Sigmoid colon (tissue), 7 donors: ENCODE data around the gene POP7. TPM values are rescaled to one million over a fixed set of nuclear protein-coding genes. Genes with fewer than 3 reads are reported as not detected.
A peak's percentile ranks its signal among the peaks of the same experiment; 100 is the strongest.

ENCODE experiments used
- DNase-seq: peaks from one replicate; pipeline ENCODE4 v3.0.0-alpha.2; 2019
- H3K27ac ChIP-seq, 4 donors: fragments of 200-600 bp; sonication (generic); one replicate each; pipeline ENCODE4 v1.5.1; 2016 to 2019; ENCODE audit warnings: mild to moderate bottlenecking in 1 of 4
- H3K27me3 ChIP-seq, 3 donors: fragments of 200-600 bp; sonication (generic); one replicate each; pipeline ENCODE4 v1.5.1; 2019; ENCODE audit warnings: mild to moderate bottlenecking in 1 of 3
- H3K36me3 ChIP-seq, 4 donors: fragments of 200-600 bp; sonication (generic); one replicate each; pipeline ENCODE4 v1.5.1; 2016 to 2019
- H3K4me1 ChIP-seq, 4 donors: fragments of 200-600 bp; sonication (generic); one replicate each; pipeline ENCODE4 v1.5.1; 2017 to 2019
- H3K4me3 ChIP-seq, 4 donors: fragments of 200-600 bp; sonication (generic); one replicate each; pipeline ENCODE4 v1.5.1; 2017 to 2019; ENCODE audit warnings: mild to moderate bottlenecking in 2 of 4, moderate library complexity in 1 of 4
- H3K9me3 ChIP-seq, 4 donors: fragments of 200-600 bp in 3 of 4; sonication (generic) in 3 of 4; one replicate each; pipeline versions ENCODE4 v1.5.1 to v1.6.1; 2013 to 2019
- EP300 ChIP-seq, 4 donors: sonication (generic); formaldehyde crosslinking; IDR thresholded peaks; one replicate each; pipeline ENCODE4 v1.6.1; 2017; ENCODE audit warnings: antibody characterized with exemption in 4 of 4
- POLR2A ChIP-seq, 2 donors: fragments of 450-650 bp; IDR thresholded peaks; one replicate each; pipeline ENCODE4 v1.6.1; 2016; ENCODE audit warnings: antibody characterized with exemption in 2 of 2, mild to moderate bottlenecking in 2 of 2, moderate library complexity in 2 of 2
- POLR2AphosphoS5 ChIP-seq, 4 donors: sonication (generic); formaldehyde crosslinking; IDR thresholded peaks; one replicate each; pipeline ENCODE4 v1.6.1; 2017; ENCODE audit warnings: antibody characterized with exemption in 4 of 4
- WGBS, 2 donors: extraction: QIAGEN DNeasy Blood & Tissue Kit; methylation state at CpG; one replicate each; pipeline ENCODE4 v1.1.7; 2013; 5-methylcytosine and 5-hydroxymethylcytosine counted together
- intact Hi-C: fragments of 100-400 bp; cut with DNase I; formaldehyde crosslinking; loops from one replicate; pipeline ENCODE4 v1.15.1; 2023
- polyA plus RNA-seq, 3 donors: library from polyadenylated mRNA; stranded (reverse); fragments of 200-250 nt; gene quantifications; one replicate each; pipeline ENCODE4 v1.2.3, GENCODE V29; 2013
- total RNA-seq, 4 donors: library from RNA; depleted of rRNA; stranded (reverse); fragments of >200 nt; gene quantifications; one replicate each; pipeline ENCODE4 v1.1.0, GENCODE V29; 2016
- TF ChIP-seq, protein P1 (sequence below), 4 experiments: fragments of 450-650 bp in 3 of 4; fragments of 200-600 bp in 1 of 4; IDR thresholded peaks; one replicate each; pipeline ENCODE4 v1.5.1; 2016 to 2019; ENCODE audit warnings: antibody characterized with exemption in 4 of 4, mild to moderate bottlenecking in 3 of 4, moderate library complexity in 2 of 4
- donor health status: healthy with polysubstance abuse.
- donor health status: Bipolar disorder and iron deficiency.
- donor health status: healthy.

POP7 gene
- total and polyA plus RNA-seq, 7 donors = 20.5 to 46.2 (median 39.5) TPM

DNA sequence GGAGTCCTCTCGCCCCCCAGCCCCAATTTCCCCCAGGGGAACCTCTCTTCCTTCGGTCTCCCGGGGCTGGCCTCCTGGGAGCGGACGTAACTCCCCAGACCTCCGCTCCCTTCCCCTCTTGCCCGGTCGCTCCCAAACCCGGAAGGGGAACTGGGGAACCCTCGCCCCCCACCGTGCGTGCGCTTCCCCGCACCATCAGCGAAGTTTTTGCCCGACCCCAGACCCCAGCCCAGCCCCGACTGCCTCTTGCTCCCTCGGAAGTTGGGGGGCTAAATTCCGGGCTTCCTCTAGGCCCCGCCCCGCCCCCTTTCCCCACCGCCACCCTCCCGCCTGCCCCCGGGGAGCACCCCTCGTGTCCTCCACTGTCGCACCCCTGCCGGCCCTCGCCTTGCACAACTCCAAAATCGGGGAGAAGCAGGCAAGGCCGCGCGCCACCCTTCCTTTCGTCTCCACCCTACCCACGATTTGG lies 31.9 kb upstream of the POP7 start:
- peaks cover 0 to 31% (median 14%) of the 10 kb centered on the region in 4 donors for H3K4me1 ChIP-seq
- peaks cover 17 to 28% (median 24%) of the 10 kb centered on the region in 4 donors for H3K36me3 ChIP-seq
- intact Hi-C loops = loop anchor here (2.0 to 5.0 kb wide), 5 partner anchors 17 to 192 kb away; partner anchors contain the start of gene NYAP1
- H3K4me3 ChIP-seq = peak overlapping the region; percentile 91 to 99 (median 92)
- TF ChIP-seq EP300 (IDR thresholded peaks at IDR 0.05) = no peak
- no peak for TF ChIP-seq POLR2A (IDR thresholded peaks at IDR 0.05)
- TF ChIP-seq POLR2AphosphoS5 (IDR thresholded peaks at IDR 0.05) = no peak
- TF ChIP-seq, protein P1, sequence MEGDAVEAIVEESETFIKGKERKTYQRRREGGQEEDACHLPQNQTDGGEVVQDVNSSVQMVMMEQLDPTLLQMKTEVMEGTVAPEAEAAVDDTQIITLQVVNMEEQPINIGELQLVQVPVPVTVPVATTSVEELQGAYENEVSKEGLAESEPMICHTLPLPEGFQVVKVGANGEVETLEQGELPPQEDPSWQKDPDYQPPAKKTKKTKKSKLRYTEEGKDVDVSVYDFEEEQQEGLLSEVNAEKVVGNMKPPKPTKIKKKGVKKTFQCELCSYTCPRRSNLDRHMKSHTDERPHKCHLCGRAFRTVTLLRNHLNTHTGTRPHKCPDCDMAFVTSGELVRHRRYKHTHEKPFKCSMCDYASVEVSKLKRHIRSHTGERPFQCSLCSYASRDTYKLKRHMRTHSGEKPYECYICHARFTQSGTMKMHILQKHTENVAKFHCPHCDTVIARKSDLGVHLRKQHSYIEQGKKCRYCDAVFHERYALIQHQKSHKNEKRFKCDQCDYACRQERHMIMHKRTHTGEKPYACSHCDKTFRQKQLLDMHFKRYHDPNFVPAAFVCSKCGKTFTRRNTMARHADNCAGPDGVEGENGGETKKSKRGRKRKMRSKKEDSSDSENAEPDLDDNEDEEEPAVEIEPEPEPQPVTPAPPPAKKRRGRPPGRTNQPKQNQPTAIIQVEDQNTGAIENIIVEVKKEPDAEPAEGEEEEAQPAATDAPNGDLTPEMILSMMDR (IDR thresholded peaks at IDR 0.05) = no peak
- H3K27me3 ChIP-seq = no peaks in the 10 kb centered on the region
- H3K27ac ChIP-seq = peak overlapping the region; percentile 97 to 99 (median 98)
- whole genome bisulfite sequencing, 2 donors = 0 to 1% methylated on average over 34 of the region's 34 CpGs
- H3K9me3 ChIP-seq = no peaks in the 10 kb centered on the region
- peak; percentile 86 for DNase-seq

DNA sequence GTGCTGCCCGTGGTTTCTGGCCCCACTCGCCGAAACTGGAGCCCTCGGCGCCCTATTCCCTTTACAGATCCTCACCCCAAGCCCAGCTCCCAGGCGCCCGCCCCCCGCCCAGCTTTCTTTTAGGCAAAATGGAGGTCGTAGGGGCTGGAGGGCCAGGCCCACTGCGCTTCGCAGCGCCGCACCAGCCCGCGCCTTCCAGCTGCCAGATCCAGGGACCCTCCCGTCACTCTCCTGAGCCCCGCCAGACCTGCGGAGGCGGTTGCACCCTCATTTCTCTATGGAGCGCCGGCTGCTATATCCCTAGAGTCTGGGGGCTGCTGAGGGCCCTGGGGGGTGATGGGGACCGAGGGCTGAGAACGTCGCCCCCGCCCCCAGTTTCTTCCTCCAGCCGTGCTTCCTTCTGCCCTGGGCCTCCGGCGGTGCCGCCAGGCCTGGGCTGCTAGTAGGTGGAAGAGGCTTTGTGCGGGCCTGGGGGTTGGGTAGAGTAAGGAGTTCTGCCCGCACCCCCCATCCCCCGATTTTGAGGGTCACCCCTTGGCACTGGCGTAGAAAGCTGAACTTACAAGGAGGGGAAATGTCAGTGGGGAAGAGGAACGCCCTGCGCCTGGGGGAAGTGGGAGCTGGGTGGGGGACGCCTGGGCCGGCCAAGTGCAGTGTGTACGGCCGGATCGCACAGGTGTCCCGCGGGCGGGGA lies 31.4 kb upstream of the POP7 start:
- intact Hi-C loops = loop anchor here (1.0 to 5.0 kb wide), 6 partner anchors 16 to 207 kb away; partner anchors contain the start of genes FBXO24, LRCH4 and NYAP1
- peak overlapping the region; percentile 91 to 99 (median 92) for H3K4me3 ChIP-seq
- DNase-seq = peak; percentile 75
- H3K27me3 ChIP-seq = no peaks in the 10 kb centered on the region
- TF ChIP-seq POLR2AphosphoS5 (IDR thresholded peaks at IDR 0.05) (no peak), EP300 (IDR thresholded peaks at IDR 0.05) (no peak), POLR2A (IDR thresholded peaks at IDR 0.05) (no peak)
- TF ChIP-seq, protein P1 (IDR thresholded peaks at IDR 0.05) = no peak
- peaks cover 18 to 33% (median 29%) of the 10 kb centered on the region in 4 donors for H3K36me3 ChIP-seq
- peaks cover 0 to 31% (median 15%) of the 10 kb centered on the region in 4 donors for H3K4me1 ChIP-seq
- H3K27ac ChIP-seq = peak overlapping the region; percentile 97 to 99 (median 98)
- 0% methylated on average over 43 of the region's 43 CpGs for WGBS, 2 donors
- H3K9me3 ChIP-seq = no peaks in the 10 kb centered on the region

DNA sequence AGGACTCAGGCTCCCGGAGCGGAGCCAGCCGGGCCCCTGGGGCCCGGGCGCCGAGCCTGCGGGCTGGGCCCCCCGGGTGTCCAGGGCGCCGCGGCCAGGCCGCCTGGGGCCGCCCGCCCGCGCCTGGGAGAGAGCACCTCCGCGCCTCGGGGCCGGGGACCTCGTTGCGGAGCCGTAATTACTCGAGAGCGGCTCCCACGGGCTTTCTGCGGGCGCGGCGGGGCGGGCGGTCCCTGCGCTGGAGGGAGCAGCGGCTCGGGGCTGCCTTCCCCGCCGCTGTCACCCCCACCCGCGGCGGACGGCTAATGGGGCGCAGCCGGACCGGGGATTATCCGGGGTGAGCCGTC lies 30.8 kb upstream of the POP7 start:
- H3K4me3 ChIP-seq = peak overlapping the region; percentile 91 to 99 (median 92)
- H3K4me1 ChIP-seq = peaks cover 0 to 31% (median 20%) of the 10 kb centered on the region in 4 donors
- H3K27me3 ChIP-seq = no peaks in the 10 kb centered on the region
- H3K36me3 ChIP-seq = peaks cover 18 to 39% (median 31%) of the 10 kb centered on the region in 4 donors
- no peak for TF ChIP-seq POLR2AphosphoS5 (IDR thresholded peaks at IDR 0.05)
- no peak for TF ChIP-seq EP300 (IDR thresholded peaks at IDR 0.05)
- TF ChIP-seq POLR2A (IDR thresholded peaks at IDR 0.05) = no peak
- TF ChIP-seq, protein P1 (IDR thresholded peaks at IDR 0.05) = no peak
- DNase-seq = no peak
- peak overlapping the region; percentile 97 to 99 (median 98) for H3K27ac ChIP-seq
- H3K9me3 ChIP-seq = no peaks in the 10 kb centered on the region
- 0 to 1% methylated on average over 46 of the region's 46 CpGs for WGBS, 2 donors
- intact Hi-C loops = loop anchor here (1.0 to 5.0 kb wide), 4 partner anchors 16 to 208 kb away; partner anchors contain the start of genes FBXO24 and LRCH4

DNA sequence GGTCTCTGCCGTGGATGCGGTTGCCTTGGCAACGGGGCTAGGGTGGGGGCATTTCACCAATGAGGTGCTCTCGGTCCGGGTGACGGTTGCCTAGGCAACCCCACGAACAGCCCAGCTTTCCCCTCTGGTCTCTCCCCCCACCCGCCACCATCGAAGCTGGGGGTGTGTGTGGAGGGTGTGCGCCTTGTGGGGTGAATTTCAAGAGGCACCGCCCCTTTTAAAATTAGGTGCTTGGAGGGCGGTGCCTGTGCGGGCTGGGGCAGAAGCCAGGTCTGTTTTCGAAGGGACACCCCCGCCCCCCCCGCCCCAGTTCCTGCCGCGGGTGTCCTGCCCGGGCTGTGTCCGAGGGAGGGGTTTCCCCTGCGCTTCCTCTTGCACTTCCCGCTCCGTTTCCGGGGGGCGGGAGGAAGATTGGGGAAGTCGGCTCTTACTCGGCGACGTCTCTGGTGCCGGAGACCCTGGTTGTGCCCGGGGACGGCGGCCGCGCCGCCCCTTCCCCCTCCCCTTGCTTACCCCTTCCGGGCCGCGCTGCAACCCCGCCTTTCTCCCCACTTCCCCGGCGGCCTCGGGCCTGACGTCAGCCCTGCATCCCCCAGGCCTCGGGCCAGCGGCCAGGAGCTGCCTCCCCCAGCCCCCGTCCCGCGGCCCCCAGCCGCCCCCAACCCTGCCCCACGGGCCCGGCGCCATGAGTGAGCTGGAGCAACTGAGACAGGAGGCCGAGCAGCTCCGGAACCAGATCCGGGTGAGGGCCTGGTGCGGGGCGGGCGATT lies 30.2 kb upstream of the POP7 start:
- Histone ChIP-seq H3K4me1 (peaks cover 0 to 31% (median 25%) of the 10 kb centered on the region in 4 donors), H3K4me3 (peak overlapping the region; percentile 91 to 99 (median 92)), H3K27me3 (no peaks in the 10 kb centered on the region), H3K27ac (peak overlapping the region; percentile 97 to 99 (median 98)), H3K9me3 (no peaks in the 10 kb centered on the region), H3K36me3 (peaks cover 18 to 44% (median 31%) of the 10 kb centered on the region in 4 donors)
- 3 to 4% methylated on average over 59 of the region's 59 CpGs for WGBS, 2 donors
- TF ChIP-seq, protein P1 (IDR thresholded peaks at IDR 0.05) = no peak
- no peak for TF ChIP-seq POLR2A (IDR thresholded peaks at IDR 0.05)
- TF ChIP-seq EP300 (IDR thresholded peaks at IDR 0.05) = no peak
- peak; percentile 42 to 83 (median 62) for TF ChIP-seq POLR2AphosphoS5 (IDR thresholded peaks at IDR 0.05)
- intact Hi-C loops = loop anchor here (1.0 to 5.0 kb wide), 4 partner anchors 15 to 208 kb away; partner anchors contain the start of genes FBXO24 and LRCH4
- DNase-seq = peak; percentile 94
